Measurements from ENCODE around the gene STEAP2.
"Not testable (repeated sequence)": the region's sequence is repeated elsewhere in the genome, so short reads cannot be mapped to it uniquely, and the experiment has no call there.

Gene STEAP2

DNA sequence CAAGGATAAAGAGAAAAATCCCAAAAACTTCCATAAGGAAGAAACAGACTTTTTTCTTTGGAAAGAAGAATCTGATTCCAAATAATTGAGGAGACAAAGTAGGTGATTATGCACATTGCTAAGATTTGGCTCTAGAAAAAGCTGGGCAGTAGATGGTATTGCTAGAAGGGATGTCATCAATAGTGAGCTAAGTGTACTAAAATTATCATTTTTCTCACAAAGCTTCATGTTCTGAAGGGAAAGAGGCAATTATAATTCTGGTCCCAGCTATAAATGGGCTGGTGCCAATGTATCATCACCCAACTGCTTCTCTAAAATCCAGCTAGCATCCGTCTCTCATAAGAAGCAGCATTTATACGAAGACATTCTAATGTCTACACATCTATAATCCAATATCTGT lies 33.4 kb upstream of the STEAP2 start:
- no peaks in the 10 kb centered on the region for H3K36me3 ChIP-seq (ENCODE audit: control insufficient read depth, insufficient read depth, low read length)
- no peak overlapping the region for H3K4me3 ChIP-seq (ENCODE audit: low read depth, low read length)
- H3K27ac ChIP-seq (ENCODE audit: low read depth, low read length) = no peak overlapping the region
- H3K4me1 ChIP-seq (ENCODE audit: control insufficient read depth, insufficient read depth, low read length) = peaks cover 8% of the 10 kb centered on the region
- peaks cover 11% of the 10 kb centered on the region; the same call in 1 of the 2 replicates for H3K9me3 ChIP-seq (ENCODE audit: control insufficient read depth, insufficient read depth, low read depth, low read length)
- H3K9ac ChIP-seq (ENCODE audit: low read length) = no peak overlapping the region
- no peaks in the 10 kb centered on the region for H3K27me3 ChIP-seq (ENCODE audit: control insufficient read depth, insufficient read depth, low read length)

GRCh38 chr7:90178679-90179278 lies 32.8 kb upstream of the STEAP2 start:
- Histone ChIP-seq H3K27me3 (ENCODE audit: control insufficient read depth, insufficient read depth, low read length) (no peaks in the 10 kb centered on the region), H3K9ac (ENCODE audit: low read length) (no peak overlapping the region), H3K27ac (ENCODE audit: low read depth, low read length) (no peak overlapping the region), H3K36me3 (ENCODE audit: control insufficient read depth, insufficient read depth, low read length) (no peaks in the 10 kb centered on the region), H3K4me1 (ENCODE audit: control insufficient read depth, insufficient read depth, low read length) (peaks cover 8% of the 10 kb centered on the region), H3K9me3 (ENCODE audit: control insufficient read depth, insufficient read depth, low read depth, low read length) (peaks cover 11% of the 10 kb centered on the region; the same call in 1 of the 2 replicates), H3K4me3 (ENCODE audit: low read depth, low read length) (no peak overlapping the region)

GRCh38 chr7:90180011-90180585 lies 31.4 kb upstream of the STEAP2 start:
- no peak overlapping the region for H3K9ac ChIP-seq (ENCODE audit: low read length)
- no peaks in the 10 kb centered on the region for H3K36me3 ChIP-seq (ENCODE audit: control insufficient read depth, insufficient read depth, low read length)
- peaks cover 11% of the 10 kb centered on the region; the same call in 1 of the 2 replicates for H3K9me3 ChIP-seq (ENCODE audit: control insufficient read depth, insufficient read depth, low read depth, low read length)
- H3K4me1 ChIP-seq (ENCODE audit: control insufficient read depth, insufficient read depth, low read length) = peaks cover 8% of the 10 kb centered on the region
- H3K27ac ChIP-seq (ENCODE audit: low read depth, low read length) = 0 out of 2 replicates have a peak overlapping the region, but pooled peaks have one; percentile 41
- H3K4me3 ChIP-seq (ENCODE audit: low read depth, low read length) = no peak overlapping the region
- H3K27me3 ChIP-seq (ENCODE audit: control insufficient read depth, insufficient read depth, low read length) = no peaks in the 10 kb centered on the region

- H3K4me3 ChIP-seq (ENCODE audit: low read depth, low read length) = no peak overlapping the region
- H3K9me3 ChIP-seq (ENCODE audit: control insufficient read depth, insufficient read depth, low read depth, low read length) = peaks cover 10% of the 10 kb centered on the region; the same call in 1 of the 2 replicates
- no peaks in the 10 kb centered on the region for H3K27me3 ChIP-seq (ENCODE audit: control insufficient read depth, insufficient read depth, low read length)
- no peaks in the 10 kb centered on the region for H3K36me3 ChIP-seq (ENCODE audit: control insufficient read depth, insufficient read depth, low read length)
- H3K9ac ChIP-seq (ENCODE audit: low read length) = no peak overlapping the region
- peaks cover 8% of the 10 kb centered on the region for H3K4me1 ChIP-seq (ENCODE audit: control insufficient read depth, insufficient read depth, low read length)
- no peak overlapping the region for H3K27ac ChIP-seq (ENCODE audit: low read depth, low read length)
Observed at GRCh38 chr7:90180649-90181048, 30.9 kb upstream of the STEAP2 start.

DNA sequence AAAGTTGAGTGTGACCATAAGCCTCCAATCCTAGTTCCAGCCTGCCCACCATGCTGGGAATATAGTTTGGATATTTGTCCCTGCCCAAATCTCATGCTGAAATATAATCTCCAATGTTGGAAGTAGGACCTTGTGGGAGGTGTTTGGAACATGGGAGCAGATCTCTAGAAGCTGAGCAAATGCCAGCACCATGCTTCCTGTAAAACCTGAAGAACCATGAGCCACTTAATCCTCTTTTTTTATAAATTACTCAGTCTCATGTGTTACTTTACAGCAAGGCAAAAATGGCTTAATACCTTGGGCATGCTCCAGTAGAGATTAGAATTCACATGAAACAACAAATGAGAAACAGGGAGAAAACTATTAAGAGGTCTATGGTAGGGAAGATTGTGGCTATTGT lies 30.1 kb upstream of the STEAP2 start:
- no peak overlapping the region for H3K27ac ChIP-seq (ENCODE audit: low read depth, low read length)
- H3K36me3 ChIP-seq (ENCODE audit: control insufficient read depth, insufficient read depth, low read length) = no peaks in the 10 kb centered on the region
- peaks cover 4% of the 10 kb centered on the region; the same call in 1 of the 2 replicates for H3K9me3 ChIP-seq (ENCODE audit: control insufficient read depth, insufficient read depth, low read depth, low read length)
- H3K9ac ChIP-seq (ENCODE audit: low read length) = no peak overlapping the region
- no peaks in the 10 kb centered on the region for H3K27me3 ChIP-seq (ENCODE audit: control insufficient read depth, insufficient read depth, low read length)
- no peak overlapping the region for H3K4me3 ChIP-seq (ENCODE audit: low read depth, low read length)
- H3K4me1 ChIP-seq (ENCODE audit: control insufficient read depth, insufficient read depth, low read length) = peaks cover 8% of the 10 kb centered on the region

DNA sequence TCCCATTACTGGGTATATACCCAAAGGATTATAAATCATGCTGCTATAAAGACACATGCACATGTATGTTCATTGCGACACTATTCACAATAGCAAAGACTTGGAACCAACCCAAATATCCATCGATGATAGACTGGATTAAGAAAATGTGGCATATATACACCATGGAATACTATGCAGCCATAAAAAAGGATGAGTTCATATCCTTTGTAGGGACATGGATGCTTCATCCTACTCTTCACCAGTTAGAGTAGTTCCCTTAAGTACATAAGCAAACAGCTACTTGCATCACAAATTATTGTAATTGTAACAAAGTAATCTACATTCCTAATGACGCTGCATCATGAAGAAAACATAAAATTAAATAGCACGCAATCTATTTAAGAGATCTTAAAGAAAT lies 25.2 kb upstream of the STEAP2 start:
- not testable (repeated sequence) for H3K36me3 ChIP-seq (ENCODE audit: control insufficient read depth, insufficient read depth, low read length); H3K27me3 ChIP-seq (ENCODE audit: control insufficient read depth, insufficient read depth, low read length); H3K4me3 ChIP-seq (ENCODE audit: low read depth, low read length); H3K27ac ChIP-seq (ENCODE audit: low read depth, low read length); H3K4me1 ChIP-seq (ENCODE audit: control insufficient read depth, insufficient read depth, low read length); H3K9ac ChIP-seq (ENCODE audit: low read length)
- H3K9me3 ChIP-seq (ENCODE audit: control insufficient read depth, insufficient read depth, low read depth, low read length) = peaks cover 11% of the 10 kb centered on the region

DNA sequence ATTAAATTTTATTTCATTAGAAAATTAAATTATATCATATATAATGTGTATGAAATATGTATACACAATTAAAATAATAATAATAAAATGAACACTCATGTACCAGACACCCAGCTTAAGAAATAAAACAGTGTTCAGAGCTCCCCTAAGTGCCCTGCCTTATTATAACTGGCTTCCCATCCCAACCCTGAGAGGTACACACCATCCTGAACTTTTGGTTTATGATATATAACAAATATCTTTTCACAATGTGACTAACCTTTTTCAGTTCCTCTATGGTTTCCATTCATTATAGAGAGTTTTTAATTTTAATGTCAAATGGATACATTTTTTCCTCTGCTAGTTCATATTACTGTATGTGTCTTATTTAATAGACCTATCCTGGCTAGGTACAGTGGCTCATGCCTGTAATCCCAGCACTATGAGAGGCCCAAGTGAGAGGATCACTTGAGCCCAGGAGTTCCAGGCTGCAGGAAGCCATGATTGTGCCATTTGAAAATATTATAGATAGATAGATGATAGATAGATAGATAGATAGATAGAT lies 24.0 kb upstream of the STEAP2 start:
- Histone ChIP-seq H3K9me3 (ENCODE audit: control insufficient read depth, insufficient read depth, low read depth, low read length) (peaks cover 24% of the 10 kb centered on the region), H3K27me3 (ENCODE audit: control insufficient read depth, insufficient read depth, low read length) (no peaks in the 10 kb centered on the region), H3K4me1 (ENCODE audit: control insufficient read depth, insufficient read depth, low read length) (no peaks in the 10 kb centered on the region), H3K4me3 (ENCODE audit: low read depth, low read length) (no peak overlapping the region), H3K27ac (ENCODE audit: low read depth, low read length) (no peak overlapping the region), H3K36me3 (ENCODE audit: control insufficient read depth, insufficient read depth, low read length) (no peaks in the 10 kb centered on the region), H3K9ac (ENCODE audit: low read length) (no peak overlapping the region)

- H3K36me3 ChIP-seq (ENCODE audit: control insufficient read depth, insufficient read depth, low read length) = no peaks in the 10 kb centered on the region
- no peak overlapping the region for H3K4me3 ChIP-seq (ENCODE audit: low read depth, low read length)
- H3K9me3 ChIP-seq (ENCODE audit: control insufficient read depth, insufficient read depth, low read depth, low read length) = peaks cover 31% of the 10 kb centered on the region
- no peaks in the 10 kb centered on the region for H3K27me3 ChIP-seq (ENCODE audit: control insufficient read depth, insufficient read depth, low read length)
- no peak overlapping the region for H3K9ac ChIP-seq (ENCODE audit: low read length)
- H3K4me1 ChIP-seq (ENCODE audit: control insufficient read depth, insufficient read depth, low read length) = no peaks in the 10 kb centered on the region
- H3K27ac ChIP-seq (ENCODE audit: low read depth, low read length) = no peak overlapping the region
Observed at GRCh38 chr7:90188281-90188680, 23.3 kb upstream of the STEAP2 start.

GRCh38 chr7:90190995-90191394 lies 20.5 kb upstream of the STEAP2 start:
- H3K4me3 ChIP-seq (ENCODE audit: low read depth, low read length) = no peak overlapping the region
- H3K9ac ChIP-seq (ENCODE audit: low read length) = no peak overlapping the region
- H3K27me3 ChIP-seq (ENCODE audit: control insufficient read depth, insufficient read depth, low read length) = no peaks in the 10 kb centered on the region
- no peaks in the 10 kb centered on the region for H3K36me3 ChIP-seq (ENCODE audit: control insufficient read depth, insufficient read depth, low read length)
- peaks cover 34% of the 10 kb centered on the region for H3K9me3 ChIP-seq (ENCODE audit: control insufficient read depth, insufficient read depth, low read depth, low read length)
- H3K4me1 ChIP-seq (ENCODE audit: control insufficient read depth, insufficient read depth, low read length) = no peaks in the 10 kb centered on the region
- H3K27ac ChIP-seq (ENCODE audit: low read depth, low read length) = no peak overlapping the region

DNA sequence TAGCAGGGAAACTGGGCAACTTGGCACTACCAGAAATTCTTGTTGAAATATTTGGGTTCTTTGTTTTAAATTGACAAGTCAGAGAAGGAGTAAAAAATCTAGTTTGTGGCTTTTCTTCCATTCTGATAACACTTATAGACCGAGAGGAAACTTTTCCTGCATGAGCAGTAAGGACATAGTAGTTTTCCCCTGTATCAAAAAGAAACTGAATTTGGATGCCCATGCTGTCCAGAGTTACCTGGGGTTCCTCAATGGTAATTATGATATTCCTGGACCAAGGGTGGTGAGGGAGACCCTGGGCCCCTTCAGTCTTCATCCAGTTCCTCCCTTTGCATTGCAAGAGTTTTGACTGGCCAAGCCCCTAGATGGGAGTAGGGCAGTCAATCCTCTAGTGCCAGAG lies 19.9 kb upstream of the STEAP2 start:
- peaks cover 32% of the 10 kb centered on the region for H3K9me3 ChIP-seq (ENCODE audit: control insufficient read depth, insufficient read depth, low read depth, low read length)
- H3K27me3 ChIP-seq (ENCODE audit: control insufficient read depth, insufficient read depth, low read length) = no peaks in the 10 kb centered on the region
- H3K4me1 ChIP-seq (ENCODE audit: control insufficient read depth, insufficient read depth, low read length) = no peaks in the 10 kb centered on the region
- H3K9ac ChIP-seq (ENCODE audit: low read length) = no peak overlapping the region
- no peak overlapping the region for H3K4me3 ChIP-seq (ENCODE audit: low read depth, low read length)
- H3K36me3 ChIP-seq (ENCODE audit: control insufficient read depth, insufficient read depth, low read length) = no peaks in the 10 kb centered on the region
- no peak overlapping the region for H3K27ac ChIP-seq (ENCODE audit: low read depth, low read length)

GRCh38 chr7:90192876-90193750 lies 18.4 kb upstream of the STEAP2 start:
- H3K36me3 ChIP-seq (ENCODE audit: control insufficient read depth, insufficient read depth, low read length) = no peaks in the 10 kb centered on the region
- no peak overlapping the region for H3K27ac ChIP-seq (ENCODE audit: low read depth, low read length)
- H3K9ac ChIP-seq (ENCODE audit: low read length) = no peak overlapping the region
- H3K4me3 ChIP-seq (ENCODE audit: low read depth, low read length) = no peak overlapping the region
- peaks cover 32% of the 10 kb centered on the region for H3K9me3 ChIP-seq (ENCODE audit: control insufficient read depth, insufficient read depth, low read depth, low read length)
- no peaks in the 10 kb centered on the region for H3K4me1 ChIP-seq (ENCODE audit: control insufficient read depth, insufficient read depth, low read length)
- H3K27me3 ChIP-seq (ENCODE audit: control insufficient read depth, insufficient read depth, low read length) = no peaks in the 10 kb centered on the region

All from HUES6 (cell line).